RPMI7951 (cell line): ENCODE data around the gene SNX25. TPM values are rescaled to one million over a fixed set of nuclear protein-coding genes. Genes with fewer than 3 reads are reported as not detected.

Experiments
- DNase-seq: peaks from one replicate; pipeline ENCODE4 v3.0.0-alpha.2; 2012; ENCODE audit warnings: low read depth
- total RNA-seq: library from RNA; depleted of rRNA; stranded (reverse); fragments of >200 nt; shearing (Covaris generic); gene quantifications from 2 replicates; pipeline ENCODE4 v1.2.3, GENCODE V29; 2014

SNX25 gene
- total RNA-seq, 1 experiment from 2014 or later = 18.3 TPM

DNA sequence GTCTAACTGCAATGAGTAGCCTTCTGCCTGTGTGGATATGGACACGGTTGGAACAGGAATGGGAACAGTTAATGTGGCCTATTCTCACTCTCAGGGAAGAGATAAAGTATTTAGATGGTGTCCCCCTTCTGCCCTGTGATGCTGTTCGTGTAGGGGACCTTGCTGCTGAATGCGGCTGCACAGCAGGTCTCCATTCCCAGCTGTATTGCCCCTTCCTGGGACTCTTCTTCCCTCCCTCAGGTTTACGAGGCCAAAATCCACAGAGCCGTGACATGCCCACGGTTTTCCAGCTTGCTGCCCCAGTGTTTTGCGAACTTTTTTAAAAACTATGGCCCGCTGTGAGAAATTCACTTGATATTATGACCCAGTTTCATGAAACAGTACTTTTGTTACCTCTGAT, 50.3 kb downstream of the SNX25 start:
- DNase-seq = no peak

DNA sequence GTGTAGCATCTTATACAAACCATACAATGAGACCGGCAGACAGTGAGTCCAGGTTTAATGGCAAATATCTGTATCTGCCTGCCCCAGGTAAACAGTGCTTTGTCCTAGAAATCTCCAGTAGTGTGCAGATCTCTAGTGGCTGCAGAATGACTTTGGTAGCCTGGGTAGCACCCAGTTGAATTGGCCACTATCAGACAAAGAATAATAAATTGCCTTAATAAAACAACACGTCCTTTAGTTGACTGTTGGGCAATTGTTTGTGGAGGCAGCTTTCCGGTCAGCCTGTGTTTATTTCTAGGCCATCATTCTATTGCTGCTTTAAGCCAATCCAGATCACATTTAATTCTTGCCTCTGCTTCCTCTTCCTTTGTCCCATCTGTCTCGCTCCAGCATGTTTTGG, 52.5 kb downstream of the SNX25 start:
- DNase-seq = no peak

DNA sequence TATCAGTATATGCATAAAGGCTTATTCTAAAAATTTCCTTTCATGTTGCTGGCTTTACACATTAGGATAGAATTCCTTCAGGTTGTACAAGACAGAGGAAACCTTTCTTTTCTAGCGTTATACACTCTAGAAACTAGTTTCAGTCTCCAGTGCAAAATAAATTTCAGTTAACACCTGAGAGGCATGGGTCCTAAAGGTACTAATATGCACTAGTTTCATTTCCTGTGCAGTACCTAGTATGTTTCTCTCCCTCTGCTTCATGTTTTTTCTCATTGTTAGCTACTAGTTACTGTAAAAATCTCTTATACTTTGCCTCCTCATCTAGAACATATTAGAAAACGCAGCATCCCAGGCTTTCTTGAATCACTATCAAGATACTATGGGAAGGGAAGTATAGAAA, 54.0 kb downstream of the SNX25 start:
- DNase-seq = no peak

DNA sequence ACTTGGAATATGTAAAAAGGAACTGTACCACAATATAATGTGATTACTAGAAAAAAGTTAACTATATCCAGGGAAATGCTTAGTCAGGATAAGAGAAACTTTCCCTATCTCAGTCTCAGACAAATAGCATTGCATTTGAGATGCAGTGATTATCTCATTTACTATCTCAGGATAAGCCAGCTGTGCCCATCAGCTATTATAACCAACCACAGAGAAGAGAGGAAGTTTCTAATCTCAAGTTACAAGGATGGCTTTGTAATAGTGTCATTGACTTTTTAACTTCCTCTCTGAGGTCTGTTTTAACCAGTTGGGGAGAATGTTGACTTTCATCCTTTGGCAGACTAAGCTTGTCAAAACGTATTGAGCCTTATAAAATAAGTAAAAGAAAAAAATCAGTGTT, 56.5 kb downstream of the SNX25 start:
- DNase-seq = peak; percentile 80

DNA sequence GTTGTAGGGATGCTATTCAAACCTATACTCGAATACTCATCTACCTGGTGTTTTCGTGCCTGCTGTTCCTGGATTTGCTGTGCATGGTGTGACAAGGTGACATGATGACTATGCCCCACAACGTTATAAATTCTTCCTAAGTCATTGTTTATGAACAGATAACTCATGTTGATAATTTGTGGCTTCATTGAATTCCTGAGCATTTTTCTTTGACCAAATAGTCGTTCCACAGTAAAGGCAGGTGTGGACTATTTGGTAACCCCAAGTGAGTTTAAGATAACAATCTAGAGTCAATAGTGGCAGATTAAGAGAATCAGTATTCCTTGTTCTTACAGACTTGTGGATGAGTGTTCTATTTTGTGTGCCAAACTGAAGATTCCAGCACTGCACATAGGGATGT, 59.9 kb downstream of the SNX25 start:
- no peak for DNase-seq

DNA sequence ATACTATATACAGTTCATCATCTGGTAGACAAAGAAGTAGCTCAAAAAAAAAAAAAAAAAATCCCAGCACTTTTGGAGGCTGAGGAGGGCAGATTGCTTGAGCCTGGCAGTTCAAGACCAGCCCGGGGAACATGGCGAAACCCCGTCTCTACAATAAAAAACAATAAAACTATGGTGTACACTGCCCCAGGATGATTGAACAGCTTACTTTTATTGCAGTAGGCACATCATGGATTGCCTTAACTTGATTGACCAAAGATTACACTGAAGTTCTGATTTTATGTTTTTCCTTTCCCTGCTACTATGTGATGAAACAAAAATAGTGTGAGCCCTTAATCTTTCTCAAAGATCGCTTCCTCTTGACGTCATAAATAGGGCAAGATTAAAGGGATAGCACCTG, 60.6 kb downstream of the SNX25 start:
- no peak for DNase-seq

DNA sequence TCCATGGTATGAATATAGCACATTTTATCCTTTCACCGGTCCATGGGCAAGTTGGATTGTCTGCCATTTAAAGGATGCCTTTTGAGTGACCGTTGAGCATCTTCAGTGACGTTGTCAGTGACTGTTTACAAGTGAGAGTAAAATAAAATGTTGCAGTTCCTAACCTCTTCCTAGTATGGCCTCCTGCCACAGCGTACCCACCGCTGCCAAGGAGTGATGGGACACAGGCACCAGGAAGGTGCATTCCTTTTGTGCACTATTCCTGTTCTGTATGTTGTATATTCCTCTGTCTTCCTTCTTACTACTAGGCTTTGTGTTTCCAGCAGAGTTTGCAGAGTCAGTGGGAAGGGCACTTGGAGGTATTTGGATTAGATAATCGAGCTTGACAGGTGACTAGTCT, 61.5 kb downstream of the SNX25 start:
- DNase-seq = no peak

DNA sequence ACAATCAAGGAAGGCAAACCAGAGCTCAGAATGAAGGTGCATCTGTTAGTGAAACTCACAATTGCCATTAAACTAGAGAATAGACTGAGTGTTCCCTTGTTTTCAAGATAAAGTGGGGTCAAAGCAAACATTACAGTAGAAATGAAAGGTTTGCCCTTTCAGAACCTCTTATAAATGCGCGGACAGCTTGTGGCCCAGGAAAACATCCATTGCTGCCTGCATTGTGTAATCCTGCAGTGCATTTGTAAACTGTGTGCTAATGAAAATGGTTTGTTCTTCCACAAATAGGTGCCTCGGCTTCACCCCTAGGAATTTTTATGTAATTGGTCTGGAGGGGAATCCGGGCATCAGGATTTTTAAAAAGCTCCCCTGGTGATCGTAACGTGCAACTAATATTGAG, 62.8 kb downstream of the SNX25 start:
- no peak for DNase-seq

DNA sequence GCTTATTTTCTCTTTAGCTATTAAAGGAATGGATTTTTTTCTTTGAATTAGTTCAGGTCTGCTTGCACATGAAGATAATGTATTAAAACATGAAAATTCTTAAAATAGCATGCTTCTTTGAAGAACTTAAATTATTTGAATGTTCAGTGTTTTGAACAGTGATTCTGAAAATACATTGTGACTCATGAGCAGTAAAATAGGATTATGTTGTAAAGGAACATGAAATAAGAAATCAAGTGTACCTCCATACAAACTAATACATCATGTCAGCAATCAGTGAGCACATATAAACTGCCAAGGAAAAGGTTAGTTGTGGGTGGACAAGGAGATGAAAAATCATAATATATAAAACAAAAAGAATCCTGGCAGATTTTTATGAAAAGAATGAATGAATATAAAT, 66.1 kb downstream of the SNX25 start:
- no peak for DNase-seq

DNA sequence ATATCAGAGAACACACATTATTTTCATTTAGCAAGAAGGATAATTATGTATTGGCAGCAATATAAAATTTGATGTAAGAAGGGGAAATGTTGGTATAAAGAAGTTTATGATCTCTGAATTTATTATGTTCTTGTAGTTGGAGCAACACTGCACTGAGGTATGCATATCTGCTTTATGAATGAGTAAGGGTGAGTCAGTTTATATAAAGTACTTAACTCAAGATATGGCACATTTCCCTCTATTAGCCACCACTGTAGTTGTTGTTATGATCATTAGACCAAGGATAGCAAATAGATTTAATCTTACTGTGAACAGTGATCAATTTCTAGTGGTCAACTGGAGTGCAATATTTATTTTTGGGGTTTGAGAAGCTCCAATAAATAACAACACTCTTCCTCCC, 66.6 kb downstream of the SNX25 start:
- DNase-seq = no peak

DNA sequence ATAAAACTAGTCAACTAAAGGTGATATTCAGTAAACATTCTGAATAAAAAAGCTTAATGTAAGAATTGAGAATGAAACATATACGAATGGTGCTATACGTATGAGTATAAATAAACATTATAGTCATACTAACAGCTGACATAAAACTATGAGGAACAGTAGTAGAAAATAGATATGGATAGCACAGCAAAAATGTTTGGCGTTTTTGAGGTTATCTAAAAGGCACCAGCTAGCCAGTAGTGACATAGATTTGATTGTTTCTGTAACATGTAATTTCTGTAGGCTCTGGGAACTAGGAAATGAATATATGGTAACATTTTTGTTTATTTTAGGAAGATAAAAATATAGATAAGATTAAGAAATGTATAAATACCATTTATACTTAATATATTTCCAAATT, 69.3 kb downstream of the SNX25 start:
- no peak for DNase-seq

DNA sequence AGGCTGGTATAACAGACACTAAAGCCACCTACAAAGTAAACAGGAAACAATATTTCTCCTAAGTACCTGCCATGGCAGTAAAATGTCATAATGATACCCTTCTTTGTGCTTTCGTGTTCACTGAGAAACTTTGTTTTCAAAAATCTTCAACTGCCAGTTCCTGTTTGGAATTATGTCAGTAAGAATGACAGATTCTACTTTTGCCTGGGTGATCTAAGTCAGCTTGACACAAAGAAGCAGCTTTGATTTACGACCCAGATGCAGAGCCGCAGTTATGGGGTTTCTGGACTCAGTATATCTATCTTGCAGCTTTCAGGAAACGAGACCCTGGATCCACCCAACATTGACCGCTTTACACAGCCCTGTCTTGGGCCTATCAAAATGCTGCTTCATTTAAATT, 71.2 kb downstream of the SNX25 start:
- DNase-seq = no peak

DNA sequence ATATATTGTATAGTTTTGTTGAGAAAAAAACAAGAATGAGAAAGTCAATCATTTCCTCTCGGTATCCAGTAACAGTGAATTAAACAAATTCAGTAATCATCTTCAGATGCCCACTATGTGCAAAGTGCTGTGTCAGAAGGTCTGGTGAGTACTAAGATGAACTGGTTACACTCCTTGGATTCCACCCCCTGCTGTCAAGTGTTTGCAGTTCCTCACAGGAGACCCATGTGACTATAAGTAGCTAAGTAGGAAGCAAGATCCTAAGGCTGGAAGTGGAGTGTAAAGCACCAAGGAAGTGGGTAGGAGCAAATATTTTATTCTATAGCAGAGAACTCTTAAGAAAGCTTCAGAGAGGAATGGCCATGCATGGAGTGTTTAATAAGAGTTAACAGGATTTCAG, 73.6 kb downstream of the SNX25 start:
- DNase-seq = peak; percentile 18

DNA sequence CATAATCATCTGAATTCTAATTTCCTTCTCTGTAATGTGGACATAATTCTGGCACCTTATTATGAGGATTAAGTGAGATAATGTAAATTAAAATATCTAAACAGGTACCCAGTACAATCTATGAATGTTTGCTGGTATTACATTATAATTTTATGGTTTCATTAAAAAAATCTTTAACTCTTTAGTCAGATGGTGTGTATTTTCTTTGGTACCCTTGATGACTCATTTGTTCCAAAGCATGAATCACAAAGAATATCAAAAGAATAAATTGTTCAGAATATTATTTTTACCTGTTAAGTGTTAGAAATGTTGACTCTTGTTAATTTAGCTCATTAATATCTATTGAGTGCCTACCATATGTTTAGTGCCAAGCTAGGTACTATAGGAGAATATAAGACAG, 74.3 kb downstream of the SNX25 start:
- DNase-seq = no peak

DNA sequence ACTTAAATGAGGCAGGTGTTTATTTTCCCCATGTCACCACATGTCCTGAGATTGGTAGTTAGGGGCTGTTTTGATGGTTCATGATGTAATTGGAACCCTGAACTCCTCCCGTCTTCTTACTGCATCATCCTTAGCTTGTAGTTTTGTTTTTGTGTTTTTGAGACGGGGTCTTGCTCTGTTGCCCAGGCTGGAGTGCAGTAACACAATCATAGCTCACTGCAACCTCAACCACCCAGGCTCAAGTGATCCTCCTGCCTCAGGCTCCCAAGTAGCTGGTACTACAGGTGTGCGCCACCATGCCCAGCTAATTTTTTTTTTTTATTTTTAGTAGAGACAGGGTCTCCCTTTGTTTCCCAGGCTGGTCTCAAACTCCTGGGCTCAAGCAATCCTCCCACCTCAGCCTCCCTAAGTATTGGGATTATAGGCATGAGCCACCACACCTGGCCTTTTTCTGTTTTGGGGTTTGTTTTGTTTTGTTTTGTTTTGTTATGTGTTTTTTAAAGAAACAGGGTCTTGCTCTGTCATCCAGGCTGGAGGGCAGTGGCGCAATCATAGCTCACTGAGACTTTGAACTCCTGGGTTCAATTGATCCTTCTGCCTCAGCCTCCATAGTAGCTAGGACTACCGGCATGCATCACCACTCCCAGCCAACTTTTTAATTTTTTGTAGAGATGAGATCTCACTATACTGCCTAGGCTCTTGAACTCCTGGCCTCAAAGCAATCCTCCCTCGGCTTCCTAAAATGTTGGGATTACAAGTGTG, 76.4 kb downstream of the SNX25 start:
- no peak for DNase-seq

DNA sequence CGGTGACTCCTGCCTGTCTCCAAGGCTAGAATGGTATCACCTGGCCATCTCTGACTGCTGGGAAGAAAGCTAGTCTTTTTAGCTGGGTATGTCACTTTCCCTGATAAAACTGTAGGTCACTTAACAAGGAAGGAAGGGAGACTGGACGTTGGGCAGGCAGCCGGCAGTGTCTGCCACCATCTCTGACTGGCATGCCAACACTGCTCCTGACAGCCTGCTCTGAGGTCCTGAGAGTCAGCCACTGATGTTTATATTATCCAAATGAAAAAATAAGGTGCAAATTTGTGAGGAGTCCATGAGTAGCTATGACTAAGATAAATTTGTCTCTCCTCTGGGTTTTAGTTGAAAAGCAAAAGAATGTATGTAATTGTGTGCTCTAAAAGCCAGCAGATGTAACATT, 77.2 kb downstream of the SNX25 start:
- DNase-seq = no peak

DNA sequence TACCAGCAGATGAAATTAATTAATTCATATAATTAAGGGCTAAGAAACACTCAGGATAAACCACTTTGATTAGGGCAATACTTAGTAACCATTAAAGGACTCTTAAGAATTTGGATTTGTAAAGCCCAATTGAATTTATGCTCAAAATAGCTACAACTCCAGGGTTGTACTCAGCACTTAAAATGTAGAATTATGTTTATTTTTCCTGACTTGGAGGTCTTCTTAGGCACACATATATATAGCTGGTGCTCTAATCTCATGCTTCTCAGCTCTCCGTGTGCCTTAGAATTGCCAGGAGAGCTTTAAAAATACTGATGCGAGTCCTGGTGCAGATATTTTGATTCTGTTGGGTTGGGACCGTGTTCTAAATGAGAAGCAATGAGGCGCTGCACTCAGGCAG, 77.6 kb downstream of the SNX25 start:
- no peak for DNase-seq

DNA sequence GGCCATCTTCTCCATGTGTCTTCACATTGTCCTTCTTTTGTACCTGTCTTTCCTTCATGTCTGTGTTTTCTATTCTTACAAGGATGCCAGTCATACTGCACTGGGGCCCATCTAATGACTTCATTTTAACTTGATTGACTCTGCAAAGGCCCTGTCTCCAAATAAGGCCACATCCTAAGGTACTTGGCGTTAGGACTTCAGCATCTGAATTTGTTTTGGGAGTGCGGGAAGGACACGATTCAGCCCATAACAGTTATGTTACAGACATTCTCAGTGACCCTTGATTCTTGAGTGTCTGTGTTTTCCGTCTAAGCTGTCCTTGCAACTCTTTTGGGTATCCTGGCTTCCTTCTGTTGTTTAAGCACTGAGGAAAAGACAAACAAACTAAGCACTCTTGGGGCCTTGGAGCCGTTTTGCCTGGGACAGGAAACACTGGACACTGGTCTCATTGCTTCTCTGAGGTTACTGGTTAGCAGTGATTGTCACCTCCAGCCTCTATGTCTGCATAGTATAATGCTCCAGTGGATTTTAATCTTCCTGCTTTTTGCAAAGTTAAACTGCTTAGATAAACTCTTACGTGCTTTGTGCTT, 80.7 kb downstream of the SNX25 start:
- DNase-seq = no peak

DNA sequence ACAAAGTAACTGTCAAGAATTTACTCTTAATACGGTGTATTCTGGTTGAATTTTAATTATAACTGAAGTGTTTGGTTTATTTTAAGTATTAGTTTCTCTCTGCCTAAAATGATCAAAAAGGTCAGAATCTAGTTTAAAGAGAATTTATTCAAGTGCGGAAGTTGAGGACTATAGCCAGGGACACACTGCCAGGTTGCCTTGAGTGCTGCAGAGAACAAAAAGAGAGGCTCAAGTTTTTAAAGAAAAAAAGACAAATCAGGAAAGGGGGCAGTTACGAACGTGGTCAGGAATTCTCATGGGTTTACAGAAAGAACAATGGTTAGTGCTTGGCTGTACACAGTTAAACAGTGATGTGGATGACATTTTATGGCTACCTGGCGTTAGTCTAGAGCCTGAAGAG, 81.3 kb downstream of the SNX25 start:
- no peak for DNase-seq

DNA sequence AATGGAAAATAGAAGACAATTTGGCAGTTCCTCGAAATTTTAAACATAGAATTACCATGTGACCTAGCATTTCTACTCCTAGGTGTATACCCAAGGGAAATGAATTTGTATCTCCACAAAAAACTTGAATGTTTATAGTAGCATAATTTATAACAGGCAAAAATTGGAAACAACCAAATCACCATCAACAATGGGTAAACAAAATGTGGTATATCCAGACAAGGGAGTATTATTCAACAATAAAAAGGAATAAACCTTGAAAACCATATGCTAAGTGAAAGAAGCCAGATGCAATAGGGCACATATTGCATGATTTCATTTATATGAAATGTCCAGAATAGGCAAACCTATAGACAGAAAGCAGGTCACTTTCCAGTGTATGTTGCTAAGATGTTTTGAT, 83.8 kb downstream of the SNX25 start:
- DNase-seq = no peak

DNA sequence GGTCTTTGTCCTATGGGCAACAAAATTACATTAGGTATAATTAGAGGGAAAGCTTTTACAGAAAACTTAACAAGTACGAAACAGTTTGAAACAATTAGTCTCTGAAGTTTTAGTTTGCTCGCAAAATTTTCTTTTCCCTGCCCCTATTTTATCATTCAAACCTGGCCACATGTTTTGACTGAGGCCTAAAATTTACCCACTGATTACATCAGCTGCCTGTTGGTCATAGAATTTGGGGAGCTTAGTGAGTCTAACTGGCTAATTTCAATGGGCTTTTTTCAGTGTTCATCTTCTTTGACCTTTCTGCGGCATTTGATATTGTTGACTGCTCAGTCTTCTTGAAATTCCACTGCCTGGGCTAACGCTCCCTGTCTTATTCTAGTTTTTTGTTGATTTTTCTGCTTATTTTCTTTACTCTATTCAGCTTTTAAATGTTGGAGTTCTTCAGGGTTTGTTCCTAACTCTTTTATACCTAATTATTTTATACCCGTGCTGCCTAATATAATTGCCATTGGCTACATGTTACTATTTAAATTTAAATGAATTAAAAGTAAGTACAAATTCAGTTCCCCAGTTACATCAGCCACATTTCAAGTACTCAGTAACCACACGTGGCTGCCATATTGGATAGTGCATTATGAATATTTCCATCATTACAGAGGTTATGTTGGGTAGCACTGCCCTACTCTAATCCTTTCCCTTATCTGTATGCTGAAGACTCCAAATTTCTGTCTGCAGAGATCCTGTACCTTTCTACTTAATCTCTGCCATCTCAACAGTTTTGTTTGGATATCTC, 87.5 kb downstream of the SNX25 start:
- DNase-seq = no peak

DNA sequence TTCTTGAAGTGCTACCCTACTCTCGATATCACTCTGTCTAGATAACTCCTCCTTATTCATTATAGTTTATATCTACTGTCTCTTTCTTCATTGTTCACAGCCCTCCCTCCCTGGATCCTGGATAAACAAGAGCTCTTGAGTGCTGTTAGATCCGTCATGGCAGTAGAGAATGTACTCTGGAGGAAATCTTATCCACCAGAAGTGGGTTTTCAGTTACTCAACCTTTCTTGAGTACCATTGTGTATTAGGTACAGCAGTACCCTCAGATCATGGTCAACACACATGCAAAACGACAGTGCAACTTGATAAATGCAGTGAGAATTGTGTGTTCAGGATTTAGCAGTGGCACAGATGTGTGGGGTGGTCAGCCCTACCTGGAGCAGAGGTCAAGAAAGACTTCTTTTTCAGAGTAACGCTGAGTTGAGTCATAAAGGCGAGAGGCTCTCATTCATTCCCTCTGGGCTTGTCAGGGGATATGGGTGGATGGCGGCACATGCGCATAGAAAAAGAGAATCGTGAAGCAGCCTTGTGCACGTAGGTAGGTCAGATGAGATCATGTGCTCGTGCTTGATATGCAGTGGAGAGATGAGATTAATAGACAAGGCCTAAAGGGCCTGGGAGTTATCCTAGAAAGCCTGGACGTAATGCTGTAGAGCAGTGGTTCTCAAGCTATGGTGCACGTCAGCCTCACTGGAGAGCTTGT, 89.5 kb downstream of the SNX25 start:
- DNase-seq = no peak

DNA sequence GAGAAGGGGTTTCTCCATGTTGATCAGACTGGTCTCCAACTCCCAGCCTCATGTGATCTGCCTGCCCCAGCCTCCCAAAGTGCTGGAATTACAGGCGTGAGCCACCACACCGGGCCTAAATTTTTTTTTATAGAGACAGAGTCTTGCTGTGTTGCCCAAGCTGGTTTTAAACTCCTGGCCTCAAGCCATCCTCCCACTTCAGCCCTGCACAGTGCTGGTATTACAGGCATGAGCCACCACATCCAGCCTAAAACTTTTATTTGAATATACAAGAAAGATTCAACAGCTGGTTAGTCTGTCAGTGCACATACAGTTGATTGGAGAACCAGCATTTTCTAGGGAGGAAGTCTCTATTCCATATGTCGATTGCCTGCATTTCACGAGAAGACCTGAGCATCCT, 95.1 kb downstream of the SNX25 start:
- DNase-seq = no peak
